Measurements from ENCODE around the gene EXOC3.

DNA sequence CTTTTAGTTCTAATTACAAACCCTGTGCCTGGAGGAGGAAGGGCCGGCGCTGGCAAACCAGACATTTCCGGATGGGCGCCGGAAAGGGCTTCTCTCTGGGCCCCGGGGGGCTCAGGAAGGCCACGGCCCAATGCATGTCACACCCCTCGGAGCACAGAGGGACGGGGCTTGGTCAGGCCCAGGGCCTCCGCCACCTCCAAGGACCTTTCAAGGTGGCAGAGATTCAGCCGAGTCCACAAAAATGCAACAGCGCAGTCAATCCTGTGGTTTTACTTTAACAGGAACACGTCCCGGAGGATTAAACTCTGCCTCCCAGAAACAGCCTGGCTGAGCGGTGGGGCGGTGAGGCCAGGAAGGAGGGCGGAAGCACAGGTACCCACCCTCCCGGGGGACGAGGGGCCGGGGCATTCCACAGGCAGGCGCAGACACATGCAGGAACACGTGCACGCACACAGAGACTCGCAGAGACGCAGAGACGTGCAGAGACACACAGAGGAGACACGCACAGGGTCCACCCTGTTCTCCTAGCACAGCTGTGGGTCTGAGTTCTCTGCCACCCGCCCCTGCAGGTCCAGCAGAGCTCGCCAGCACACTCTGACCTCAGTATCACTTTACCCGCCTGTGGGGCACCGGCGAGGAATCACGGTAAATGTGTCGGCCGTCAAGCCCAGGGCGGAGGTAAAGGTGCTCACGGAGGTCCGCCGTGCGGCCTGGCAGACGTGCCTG, 58.3 kb downstream of the EXOC3 start:
- no peak for TF ChIP-seq EZH2 (IDR thresholded peaks at IDR 0.05)
- no peak for TF ChIP-seq JUND (IDR thresholded peaks at IDR 0.05)
- TF ChIP-seq, protein P1, sequence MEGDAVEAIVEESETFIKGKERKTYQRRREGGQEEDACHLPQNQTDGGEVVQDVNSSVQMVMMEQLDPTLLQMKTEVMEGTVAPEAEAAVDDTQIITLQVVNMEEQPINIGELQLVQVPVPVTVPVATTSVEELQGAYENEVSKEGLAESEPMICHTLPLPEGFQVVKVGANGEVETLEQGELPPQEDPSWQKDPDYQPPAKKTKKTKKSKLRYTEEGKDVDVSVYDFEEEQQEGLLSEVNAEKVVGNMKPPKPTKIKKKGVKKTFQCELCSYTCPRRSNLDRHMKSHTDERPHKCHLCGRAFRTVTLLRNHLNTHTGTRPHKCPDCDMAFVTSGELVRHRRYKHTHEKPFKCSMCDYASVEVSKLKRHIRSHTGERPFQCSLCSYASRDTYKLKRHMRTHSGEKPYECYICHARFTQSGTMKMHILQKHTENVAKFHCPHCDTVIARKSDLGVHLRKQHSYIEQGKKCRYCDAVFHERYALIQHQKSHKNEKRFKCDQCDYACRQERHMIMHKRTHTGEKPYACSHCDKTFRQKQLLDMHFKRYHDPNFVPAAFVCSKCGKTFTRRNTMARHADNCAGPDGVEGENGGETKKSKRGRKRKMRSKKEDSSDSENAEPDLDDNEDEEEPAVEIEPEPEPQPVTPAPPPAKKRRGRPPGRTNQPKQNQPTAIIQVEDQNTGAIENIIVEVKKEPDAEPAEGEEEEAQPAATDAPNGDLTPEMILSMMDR (IDR thresholded peaks at IDR 0.05 in 2 of 3, conservative IDR thresholded peaks at IDR 0.05 in 1 of 3; ENCODE audit: borderline replicate concordance in 1 of 3, insufficient read depth in 1 of 3, low read depth in 2 of 3, low read length in 2 of 3), result no peak
- TF ChIP-seq, protein P2, sequence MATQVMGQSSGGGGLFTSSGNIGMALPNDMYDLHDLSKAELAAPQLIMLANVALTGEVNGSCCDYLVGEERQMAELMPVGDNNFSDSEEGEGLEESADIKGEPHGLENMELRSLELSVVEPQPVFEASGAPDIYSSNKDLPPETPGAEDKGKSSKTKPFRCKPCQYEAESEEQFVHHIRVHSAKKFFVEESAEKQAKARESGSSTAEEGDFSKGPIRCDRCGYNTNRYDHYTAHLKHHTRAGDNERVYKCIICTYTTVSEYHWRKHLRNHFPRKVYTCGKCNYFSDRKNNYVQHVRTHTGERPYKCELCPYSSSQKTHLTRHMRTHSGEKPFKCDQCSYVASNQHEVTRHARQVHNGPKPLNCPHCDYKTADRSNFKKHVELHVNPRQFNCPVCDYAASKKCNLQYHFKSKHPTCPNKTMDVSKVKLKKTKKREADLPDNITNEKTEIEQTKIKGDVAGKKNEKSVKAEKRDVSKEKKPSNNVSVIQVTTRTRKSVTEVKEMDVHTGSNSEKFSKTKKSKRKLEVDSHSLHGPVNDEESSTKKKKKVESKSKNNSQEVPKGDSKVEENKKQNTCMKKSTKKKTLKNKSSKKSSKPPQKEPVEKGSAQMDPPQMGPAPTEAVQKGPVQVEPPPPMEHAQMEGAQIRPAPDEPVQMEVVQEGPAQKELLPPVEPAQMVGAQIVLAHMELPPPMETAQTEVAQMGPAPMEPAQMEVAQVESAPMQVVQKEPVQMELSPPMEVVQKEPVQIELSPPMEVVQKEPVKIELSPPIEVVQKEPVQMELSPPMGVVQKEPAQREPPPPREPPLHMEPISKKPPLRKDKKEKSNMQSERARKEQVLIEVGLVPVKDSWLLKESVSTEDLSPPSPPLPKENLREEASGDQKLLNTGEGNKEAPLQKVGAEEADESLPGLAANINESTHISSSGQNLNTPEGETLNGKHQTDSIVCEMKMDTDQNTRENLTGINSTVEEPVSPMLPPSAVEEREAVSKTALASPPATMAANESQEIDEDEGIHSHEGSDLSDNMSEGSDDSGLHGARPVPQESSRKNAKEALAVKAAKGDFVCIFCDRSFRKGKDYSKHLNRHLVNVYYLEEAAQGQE (IDR thresholded peaks at IDR 0.05; ENCODE audit: low read depth), result no peak
- TF ChIP-seq EZH2phosphoT487 (IDR thresholded peaks at IDR 0.05; ENCODE audit: borderline replicate concordance), result no peak
